A549 (cell line): Measurements from ENCODE around the gene PRKN. TPM values are rescaled to one million over a fixed set of nuclear protein-coding genes. Genes with fewer than 3 reads are reported as not detected.

Experiments used
- ATAC-seq, 2 experiments: fragments of 200-7000 bp in 1 of 2; fragments of >200 bp in 1 of 2; cut with Nextera tagmentation in 1 of 2; cut with Tn5 transposase in 1 of 2; 3 replicates each; pipeline versions ENCODE4 v1.8.0 to v1.9.1; 2018 to 2020; ENCODE audit warnings: mild to moderate bottlenecking in 1 of 2, moderate library complexity in 1 of 2
- CTCF ChIA-PET: fragments of 300-600 bp; sonication (Branson Sonifier 250); formaldehyde crosslinking; extraction: SDS; loops from one replicate; lab custom pipeline; 2021; ENCODE audit warnings: antibody characterized with exemption, inconsistent platforms; lab: Yijun Ruan, JAX
- POLR2A ChIA-PET: fragments of 350-600 bp; formaldehyde crosslinking; extraction: SDS; loops from one replicate; lab custom pipeline; 2021; ENCODE audit warnings: antibody characterized with exemption, inconsistent platforms; lab: Yijun Ruan, JAX
- DNase-seq, 2 experiments: peaks; one replicate each; pipeline versions ENCODE4 v3.0.0 to v3.0.0-alpha.2; 2011 to 2016; ENCODE audit warnings: low read depth in 1 of 2, low spot score in 1 of 2
- FAIRE-seq: peaks from 2 replicates; lab custom pipeline; 2011; peaks lifted over from hg19 to GRCh38; lab: Jason Lieb, UNC
- H3K27ac ChIP-seq, 2 experiments: fragments of >200 bp; sonication (Bioruptor Twin); formaldehyde crosslinking; 3 replicates each; pipeline ENCODE4 v1.5.1; 2016 to 2017
- H3K4me1 ChIP-seq: fragments of >200 bp; sonication (Bioruptor Twin); formaldehyde crosslinking; 3 replicates; pipeline ENCODE4 v1.6.1; 2016
- H3K4me2 ChIP-seq: fragments of >200 bp; sonication (Bioruptor Twin); formaldehyde crosslinking; 3 replicates; pipeline ENCODE4 v1.6.1; 2016
- H3K4me3 ChIP-seq: fragments of >200 bp; sonication (Bioruptor Twin); formaldehyde crosslinking; 3 replicates; pipeline ENCODE4 v1.5.1; 2016
- H3K9me3 ChIP-seq: fragments of >200 bp; sonication (Bioruptor Twin); formaldehyde crosslinking; 3 replicates; pipeline ENCODE4 v1.6.1; 2016
- CEBPB ChIP-seq, 2 experiments: fragments of >200 bp in 1 of 2; sonication (Bioruptor Twin) in 1 of 2; formaldehyde crosslinking in 1 of 2; IDR thresholded peaks; 2 replicates each; pipeline ENCODE4 v1.6.1; 2012 to 2016
- EHF ChIP-seq: fragments of 250-450 bp; sonication (Bioruptor Pico); IDR thresholded peaks from 2 replicates; pipeline ENCODE4 v1.5.0; 2020; ENCODE audit warnings: mild to moderate bottlenecking
- ESRRA ChIP-seq: fragments of 150-350 bp; IDR thresholded peaks from 2 replicates; pipeline ENCODE4 v1.6.1; 2014; ENCODE audit warnings: mild to moderate bottlenecking, low read length, borderline replicate concordance
- FOSB ChIP-seq: fragments of 250-450 bp; sonication (Bioruptor Pico); IDR thresholded peaks from 2 replicates; pipeline ENCODE4 v1.5.0; 2020; ENCODE audit warnings: mild to moderate bottlenecking, moderate library complexity
- FOSL2 ChIP-seq, 2 experiments: fragments of 450-650 bp in 1 of 2; fragments of >200 bp in 1 of 2; sonication (Bioruptor Twin) in 1 of 2; formaldehyde crosslinking; IDR thresholded peaks; 2 replicates each; pipeline versions ENCODE4 v1.5.0 to v1.6.1; 2016 to 2020; ENCODE audit warnings: mild to moderate bottlenecking in 1 of 2, moderate library complexity in 1 of 2
- FOXS1 ChIP-seq: fragments of 250-450 bp; sonication (Bioruptor Pico); IDR thresholded peaks from 2 replicates; pipeline ENCODE4 v1.5.0; 2020; ENCODE audit warnings: mild to moderate bottlenecking, moderate library complexity
- KDM1A ChIP-seq: fragments of 200-600 bp; sonication (generic); IDR thresholded peaks from 2 replicates; pipeline ENCODE4 v1.6.1; 2016; ENCODE audit warnings: low read depth, mild to moderate bottlenecking
- KDM5A ChIP-seq: fragments of 200-600 bp; sonication (generic); IDR thresholded peaks from 2 replicates; pipeline ENCODE4 v1.6.1; 2016; ENCODE audit warnings: antibody characterized with exemption, mild to moderate bottlenecking
- NPAS2 ChIP-seq: fragments of 250-450 bp; sonication (Bioruptor Pico); IDR thresholded peaks from 2 replicates; pipeline ENCODE4 v1.8.0; 2022; ENCODE audit warnings: mild to moderate bottlenecking, moderate library complexity, borderline replicate concordance
- POLR2A ChIP-seq: IDR thresholded peaks from 2 replicates; pipeline ENCODE4 v1.6.1; 2012; ENCODE audit warnings: mild to moderate bottlenecking, low read length
- POLR2AphosphoS2 ChIP-seq: conservative IDR thresholded peaks from 2 replicates; pipeline ENCODE4 v1.6.1; 2012; ENCODE audit warnings: low read length, improper control_type of control experiment, inconsistent platforms
- RCOR1 ChIP-seq: fragments of 150-350 bp; IDR thresholded peaks from 2 replicates; pipeline ENCODE4 v1.6.1; 2014; ENCODE audit warnings: antibody characterized with exemption, low read length, low read depth
- RFX5 ChIP-seq: fragments of 450-650 bp; IDR thresholded peaks from 2 replicates; pipeline ENCODE4 v1.7.1; 2014; ENCODE audit warnings: antibody characterized with exemption, mild to moderate bottlenecking, moderate library complexity
- SMC3 ChIP-seq: fragments of >200 bp; sonication (Bioruptor Twin); formaldehyde crosslinking; IDR thresholded peaks from 3 replicates; pipeline ENCODE4 v1.6.1; 2018; ENCODE audit warnings: inconsistent platforms
- TFCP2L1 ChIP-seq: fragments of 250-450 bp; sonication (Bioruptor Pico); IDR thresholded peaks from 2 replicates; pipeline ENCODE4 v1.5.0; 2021; ENCODE audit warnings: mild to moderate bottlenecking
- TP53 ChIP-seq: fragments of 250-450 bp; sonication (Bioruptor Pico); IDR thresholded peaks from 2 replicates; pipeline ENCODE4 v1.5.0; 2021; ENCODE audit warnings: mild to moderate bottlenecking, moderate library complexity
- ZC3H11A ChIP-seq: fragments of 450-650 bp; IDR thresholded peaks from 2 replicates; pipeline ENCODE4 v1.6.1; 2014; ENCODE audit warnings: antibody characterized with exemption, mild to moderate bottlenecking
- WGBS: methylation state at CpG from one replicate; pipeline ENCODE4 v1.1.6; 2017; ENCODE audit errors: missing lambda C conversion rate; 5-methylcytosine and 5-hydroxymethylcytosine counted together
- polyA plus RNA-seq, 4 experiments: library from polyadenylated mRNA; depleted of rRNA in 3 of 4; stranded (reverse); fragments of >200 nt; fragmentation: RNase III in 1 of 4; extraction: RNeasy Plus Mini Kit Qiagen cat#74134 plus additional on column Dnase treatment in 1 of 4; gene quantifications; 2 replicates in 3 of 4; 3 replicates in 1 of 4; pipeline ENCODE4 v1.2.3, GENCODE V29; 2011 to 2017
- TF ChIP-seq, protein P1 (sequence below): IDR thresholded peaks from 2 replicates; pipeline ENCODE4 v1.6.1; 2012; ENCODE audit warnings: low read depth, borderline replicate concordance
- TF ChIP-seq, protein P2 (sequence below): IDR thresholded peaks from 2 replicates; pipeline ENCODE4 v1.6.1; 2012
- TF ChIP-seq, protein P3 (sequence below): fragments of >200 bp; sonication (Bioruptor Twin); formaldehyde crosslinking; IDR thresholded peaks from 2 replicates; pipeline ENCODE4 v1.6.1; 2016
- TF ChIP-seq, protein P4 (sequence below): fragments of 150-350 bp; IDR thresholded peaks from 2 replicates; pipeline ENCODE4 v1.6.1; 2014; ENCODE audit warnings: low read depth, mild to moderate bottlenecking, low read length
- TF ChIP-seq, protein P5 (sequence below): fragments of 200-600 bp; sonication (generic); IDR thresholded peaks from 2 replicates; pipeline ENCODE4 v1.6.1; 2016; ENCODE audit warnings: antibody characterized with exemption, mild to moderate bottlenecking, moderate library complexity
- TF ChIP-seq, protein P6 (sequence below): fragments of 250-450 bp; sonication (Bioruptor Pico); IDR thresholded peaks from 2 replicates; pipeline ENCODE4 v1.5.0; 2021; ENCODE audit warnings: mild to moderate bottlenecking, moderate library complexity, borderline replicate concordance

Gene PRKN
- polyA plus RNA-seq, 2 of the 4 experiments (the other 2 are of a cell fraction) = 0.36 to 0.39 TPM

DNA sequence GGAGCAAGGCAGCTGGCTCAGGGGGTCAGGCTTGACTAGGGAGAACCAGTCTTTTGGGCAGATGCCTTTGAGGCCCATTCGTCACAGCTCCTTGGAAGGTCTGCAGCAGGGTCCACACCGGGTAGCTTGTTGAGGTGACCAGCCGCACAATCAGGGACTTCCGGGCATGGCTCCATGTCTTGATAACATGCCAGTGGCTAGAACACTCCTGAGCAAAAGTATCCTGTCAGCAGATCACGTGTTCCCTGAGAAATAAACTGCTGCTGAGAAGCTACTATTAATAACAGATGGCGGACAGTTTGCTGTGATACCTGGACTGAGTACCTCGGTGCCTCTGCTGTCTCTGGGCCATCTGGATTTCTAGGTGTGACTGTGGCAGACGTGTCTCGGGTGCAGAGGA is 235.9 kb downstream of the PRKN start:
- POLR2A ChIA-PET = no interaction called here
- no peak for FAIRE-seq
- no peak for ATAC-seq
- H3K4me3 ChIP-seq = no peak overlapping the region
- DNase-seq = no peak
- TF ChIP-seq ESRRA (no peak), KDM5A (no peak), POLR2AphosphoS2 (no peak), FOSL2 (IDR thresholded peaks at IDR 0.05) (no peak), FOSL2 (CRISPR knock-in tag; IDR thresholded peaks at IDR 0.05) (no peak), RCOR1 (no peak), CEBPB (IDR thresholded peaks at IDR 0.05) (no peak), TP53 (CRISPR knock-in tag) (no peak), KDM1A (no peak), FOXS1 (no peak), FOSB (no peak), RFX5 (no peak), EHF (CRISPR knock-in tag) (no peak)
- TF ChIP-seq, protein P1, sequence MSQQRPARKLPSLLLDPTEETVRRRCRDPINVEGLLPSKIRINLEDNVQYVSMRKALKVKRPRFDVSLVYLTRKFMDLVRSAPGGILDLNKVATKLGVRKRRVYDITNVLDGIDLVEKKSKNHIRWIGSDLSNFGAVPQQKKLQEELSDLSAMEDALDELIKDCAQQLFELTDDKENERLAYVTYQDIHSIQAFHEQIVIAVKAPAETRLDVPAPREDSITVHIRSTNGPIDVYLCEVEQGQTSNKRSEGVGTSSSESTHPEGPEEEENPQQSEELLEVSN = no peak
- TF ChIP-seq, protein P2, sequence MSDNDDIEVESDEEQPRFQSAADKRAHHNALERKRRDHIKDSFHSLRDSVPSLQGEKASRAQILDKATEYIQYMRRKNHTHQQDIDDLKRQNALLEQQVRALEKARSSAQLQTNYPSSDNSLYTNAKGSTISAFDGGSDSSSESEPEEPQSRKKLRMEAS = no peak
- TF ChIP-seq, protein P3, sequence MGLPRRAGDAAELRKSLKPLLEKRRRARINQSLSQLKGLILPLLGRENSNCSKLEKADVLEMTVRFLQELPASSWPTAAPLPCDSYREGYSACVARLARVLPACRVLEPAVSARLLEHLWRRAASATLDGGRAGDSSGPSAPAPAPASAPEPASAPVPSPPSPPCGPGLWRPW = no peak
- TF ChIP-seq, all 56 proteins: peak for 0
- Histone ChIP-seq H3K9me3 (no peaks in the 10 kb centered on the region), H3K4me1 (no peaks in the 10 kb centered on the region), H3K27ac (no peak overlapping the region), H3K4me2 (no peak overlapping the region)
- CTCF ChIA-PET = interaction anchor here (0.7 kb wide), 1 partner anchor 69 kb away, joined by 4 read pairs; no protein-coding TSS in a partner anchor
- WGBS = 54% methylated on average over 5 of the region's 9 CpGs

DNA sequence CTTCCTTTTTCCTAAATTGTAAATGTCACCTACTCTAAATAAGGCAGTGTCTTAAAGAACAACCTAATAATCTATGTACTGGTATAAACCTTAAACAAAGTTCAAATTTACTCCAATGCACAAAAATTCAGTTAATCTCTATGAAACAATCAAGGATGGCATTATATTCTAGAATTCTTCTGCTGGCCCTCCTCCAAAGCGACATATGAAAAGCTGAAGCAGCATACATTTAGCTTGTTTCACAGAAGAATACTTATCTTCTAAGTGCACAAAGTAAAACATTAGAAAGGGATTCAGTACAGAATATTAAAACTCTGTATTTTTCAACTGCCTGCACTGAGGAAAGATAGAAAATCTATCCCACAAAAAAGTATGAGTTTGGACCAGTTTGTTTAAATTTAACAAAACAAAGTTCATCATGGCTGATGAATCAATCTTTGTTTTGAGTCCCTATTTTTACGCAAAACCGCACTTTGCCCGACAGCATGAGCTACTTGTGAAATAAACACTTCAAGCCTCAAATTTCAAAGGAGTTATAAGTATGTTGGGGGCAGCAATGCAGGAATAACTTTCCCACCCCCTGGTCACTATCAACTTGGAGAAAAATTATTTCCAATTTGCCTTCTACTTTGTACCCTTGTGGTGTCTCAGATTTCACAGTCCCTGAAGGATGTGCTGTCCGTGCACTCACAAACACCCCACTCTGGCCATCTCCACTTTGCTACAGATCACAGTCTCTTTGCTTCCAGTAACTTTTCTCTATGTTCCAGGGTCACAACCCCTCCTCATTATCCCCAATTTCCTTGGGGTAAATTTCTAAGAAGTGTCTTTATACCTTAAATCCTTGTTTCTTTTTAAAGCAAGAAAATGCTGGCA is 238.2 kb downstream of the PRKN start:
- ChIA-PET POLR2A (no interaction called here), CTCF (no interaction called here)
- Histone ChIP-seq H3K27ac (no peak overlapping the region), H3K4me3 (no peak overlapping the region), H3K4me2 (no peak overlapping the region), H3K9me3 (no peaks in the 10 kb centered on the region), H3K4me1 (no peaks in the 10 kb centered on the region)
- DNase-seq (no peak), FAIRE-seq (no peak), ATAC-seq (no peak)
- 38% methylated on average over 5 of the region's 5 CpGs for WGBS
- TF ChIP-seq TP53 (CRISPR knock-in tag) (no peak), ZC3H11A (no peak), FOSB (no peak), NPAS2 (no peak), RFX5 (no peak), TFCP2L1 (CRISPR knock-in tag) (no peak), SMC3 (no peak), POLR2A (no peak)
- TF ChIP-seq, protein P4, sequence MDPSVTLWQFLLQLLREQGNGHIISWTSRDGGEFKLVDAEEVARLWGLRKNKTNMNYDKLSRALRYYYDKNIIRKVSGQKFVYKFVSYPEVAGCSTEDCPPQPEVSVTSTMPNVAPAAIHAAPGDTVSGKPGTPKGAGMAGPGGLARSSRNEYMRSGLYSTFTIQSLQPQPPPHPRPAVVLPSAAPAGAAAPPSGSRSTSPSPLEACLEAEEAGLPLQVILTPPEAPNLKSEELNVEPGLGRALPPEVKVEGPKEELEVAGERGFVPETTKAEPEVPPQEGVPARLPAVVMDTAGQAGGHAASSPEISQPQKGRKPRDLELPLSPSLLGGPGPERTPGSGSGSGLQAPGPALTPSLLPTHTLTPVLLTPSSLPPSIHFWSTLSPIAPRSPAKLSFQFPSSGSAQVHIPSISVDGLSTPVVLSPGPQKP = no peak
- TF ChIP-seq, protein P5, sequence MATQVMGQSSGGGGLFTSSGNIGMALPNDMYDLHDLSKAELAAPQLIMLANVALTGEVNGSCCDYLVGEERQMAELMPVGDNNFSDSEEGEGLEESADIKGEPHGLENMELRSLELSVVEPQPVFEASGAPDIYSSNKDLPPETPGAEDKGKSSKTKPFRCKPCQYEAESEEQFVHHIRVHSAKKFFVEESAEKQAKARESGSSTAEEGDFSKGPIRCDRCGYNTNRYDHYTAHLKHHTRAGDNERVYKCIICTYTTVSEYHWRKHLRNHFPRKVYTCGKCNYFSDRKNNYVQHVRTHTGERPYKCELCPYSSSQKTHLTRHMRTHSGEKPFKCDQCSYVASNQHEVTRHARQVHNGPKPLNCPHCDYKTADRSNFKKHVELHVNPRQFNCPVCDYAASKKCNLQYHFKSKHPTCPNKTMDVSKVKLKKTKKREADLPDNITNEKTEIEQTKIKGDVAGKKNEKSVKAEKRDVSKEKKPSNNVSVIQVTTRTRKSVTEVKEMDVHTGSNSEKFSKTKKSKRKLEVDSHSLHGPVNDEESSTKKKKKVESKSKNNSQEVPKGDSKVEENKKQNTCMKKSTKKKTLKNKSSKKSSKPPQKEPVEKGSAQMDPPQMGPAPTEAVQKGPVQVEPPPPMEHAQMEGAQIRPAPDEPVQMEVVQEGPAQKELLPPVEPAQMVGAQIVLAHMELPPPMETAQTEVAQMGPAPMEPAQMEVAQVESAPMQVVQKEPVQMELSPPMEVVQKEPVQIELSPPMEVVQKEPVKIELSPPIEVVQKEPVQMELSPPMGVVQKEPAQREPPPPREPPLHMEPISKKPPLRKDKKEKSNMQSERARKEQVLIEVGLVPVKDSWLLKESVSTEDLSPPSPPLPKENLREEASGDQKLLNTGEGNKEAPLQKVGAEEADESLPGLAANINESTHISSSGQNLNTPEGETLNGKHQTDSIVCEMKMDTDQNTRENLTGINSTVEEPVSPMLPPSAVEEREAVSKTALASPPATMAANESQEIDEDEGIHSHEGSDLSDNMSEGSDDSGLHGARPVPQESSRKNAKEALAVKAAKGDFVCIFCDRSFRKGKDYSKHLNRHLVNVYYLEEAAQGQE = no peak
- TF ChIP-seq, protein P6, sequence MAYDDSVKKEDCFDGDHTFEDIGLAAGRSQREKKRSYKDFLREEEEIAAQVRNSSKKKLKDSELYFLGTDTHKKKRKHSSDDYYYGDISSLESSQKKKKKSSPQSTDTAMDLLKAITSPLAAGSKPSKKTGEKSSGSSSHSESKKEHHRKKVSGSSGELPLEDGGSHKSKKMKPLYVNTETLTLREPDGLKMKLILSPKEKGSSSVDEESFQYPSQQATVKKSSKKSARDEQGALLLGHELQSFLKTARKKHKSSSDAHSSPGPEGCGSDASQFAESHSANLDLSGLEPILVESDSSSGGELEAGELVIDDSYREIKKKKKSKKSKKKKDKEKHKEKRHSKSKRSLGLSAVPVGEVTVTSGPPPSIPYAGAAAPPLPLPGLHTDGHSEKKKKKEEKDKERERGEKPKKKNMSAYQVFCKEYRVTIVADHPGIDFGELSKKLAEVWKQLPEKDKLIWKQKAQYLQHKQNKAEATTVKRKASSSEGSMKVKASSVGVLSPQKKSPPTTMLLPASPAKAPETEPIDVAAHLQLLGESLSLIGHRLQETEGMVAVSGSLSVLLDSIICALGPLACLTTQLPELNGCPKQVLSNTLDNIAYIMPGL (CRISPR knock-in tag) = no peak
